HG03103 (cell line): ENCODE measurements around the gene SLC35E1.

Source experiments
- ATAC-seq: cut with Tn5 transposase; IDR thresholded peaks from one replicate; pipeline ENCODE4 v1.9.1; 2021; ENCODE audit warnings: low read depth; ENCODE audit not compliant: unreplicated experiment

The SLC35E1 gene

DNA sequence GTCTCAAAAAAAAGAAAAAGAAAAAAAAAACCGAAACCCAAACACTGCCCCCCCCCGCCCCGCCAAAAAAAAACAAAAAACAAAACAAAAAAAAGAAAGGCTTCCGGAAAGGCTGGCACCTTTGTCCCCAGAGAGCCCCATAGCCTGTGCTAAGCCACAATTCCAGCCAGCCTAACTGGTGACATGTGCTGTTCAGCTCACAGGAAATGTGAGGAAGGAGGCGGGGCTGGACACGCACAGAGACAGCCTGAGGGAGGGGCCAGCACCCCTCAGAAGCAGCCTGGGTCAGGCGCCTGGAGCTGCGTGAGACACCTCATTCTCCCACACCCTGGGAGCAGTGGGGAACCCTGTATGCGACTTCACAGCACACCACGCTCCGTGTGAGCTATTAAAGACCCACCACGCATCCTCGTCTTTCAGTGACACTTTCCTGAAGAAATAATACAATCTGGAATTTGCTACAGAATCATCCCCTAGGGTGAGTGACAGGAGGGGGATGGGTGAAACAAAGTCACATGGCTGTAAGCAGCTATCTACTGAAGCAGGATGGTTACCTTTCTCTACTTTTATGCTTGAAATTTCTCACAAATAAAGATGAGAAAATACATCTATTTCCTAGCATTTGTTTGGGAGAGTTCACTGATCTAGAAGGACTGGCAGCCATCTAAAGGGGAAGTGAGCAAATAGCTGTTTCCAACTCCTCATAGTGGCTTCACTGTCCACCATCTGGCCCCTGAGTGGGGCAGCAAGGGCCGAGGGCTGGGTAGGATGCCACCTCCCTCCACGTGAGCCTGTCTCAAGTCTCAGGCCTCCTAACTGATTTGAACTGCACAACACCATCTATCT lies 12.3 kb upstream of the SLC35E1 start:
- ATAC-seq: no peak

DNA sequence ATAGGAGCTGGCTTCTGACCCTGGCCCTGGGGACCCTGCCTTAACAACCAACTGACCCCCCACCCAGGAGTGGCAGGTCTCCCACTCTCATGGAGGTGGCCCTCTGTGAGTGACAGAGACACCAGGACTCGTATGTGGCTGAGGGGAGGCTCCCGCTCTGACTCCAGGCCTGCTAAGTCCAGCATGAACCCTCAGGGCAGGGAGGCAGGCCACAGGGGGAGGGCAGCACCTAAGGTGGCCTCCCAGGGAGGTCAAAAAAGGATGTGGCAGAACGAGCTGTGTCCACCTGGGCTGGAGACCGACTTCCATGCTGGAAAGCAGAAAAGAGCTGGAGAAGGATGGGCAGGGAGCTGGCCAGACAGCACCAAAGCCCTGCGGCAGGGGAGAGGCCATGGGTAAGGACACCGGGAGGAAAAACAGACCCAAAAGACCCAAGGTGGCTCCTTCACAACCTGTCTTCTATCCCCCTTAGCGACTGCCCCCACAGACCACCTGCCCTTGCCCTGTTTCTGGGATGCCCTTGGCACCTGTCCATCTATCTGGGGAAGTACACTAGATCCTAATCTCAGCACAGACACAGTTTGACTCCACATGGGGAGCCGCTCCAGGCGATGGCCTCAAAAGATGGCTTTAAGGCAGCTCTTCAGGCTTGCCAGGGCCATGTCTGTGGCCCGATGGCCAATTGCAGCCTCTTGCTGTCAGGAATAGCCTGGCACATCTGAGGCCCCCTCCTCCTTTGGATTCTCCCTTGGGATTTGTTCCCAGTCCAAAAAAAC lies 10.5 kb upstream of the SLC35E1 start:
- no peak for ATAC-seq

DNA sequence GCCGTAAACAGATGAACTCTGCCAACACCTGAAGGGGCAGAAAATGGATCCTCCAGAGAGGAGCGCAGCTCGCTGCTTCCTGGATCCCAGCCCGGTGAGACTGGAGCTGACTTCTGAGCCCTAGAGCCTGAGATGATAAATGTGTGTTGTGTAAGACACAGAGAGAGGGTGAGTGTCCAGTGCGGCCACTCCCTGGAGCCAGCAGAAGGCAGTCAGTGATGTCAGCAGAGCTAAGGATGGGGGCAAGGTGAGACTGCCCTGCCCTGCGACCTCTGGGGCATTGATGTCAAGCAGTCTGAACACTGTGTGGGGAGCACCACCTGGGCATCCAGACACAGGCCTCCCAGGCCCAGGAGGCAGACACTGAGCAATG lies 9.7 kb upstream of the SLC35E1 start:
- no peak for ATAC-seq

DNA sequence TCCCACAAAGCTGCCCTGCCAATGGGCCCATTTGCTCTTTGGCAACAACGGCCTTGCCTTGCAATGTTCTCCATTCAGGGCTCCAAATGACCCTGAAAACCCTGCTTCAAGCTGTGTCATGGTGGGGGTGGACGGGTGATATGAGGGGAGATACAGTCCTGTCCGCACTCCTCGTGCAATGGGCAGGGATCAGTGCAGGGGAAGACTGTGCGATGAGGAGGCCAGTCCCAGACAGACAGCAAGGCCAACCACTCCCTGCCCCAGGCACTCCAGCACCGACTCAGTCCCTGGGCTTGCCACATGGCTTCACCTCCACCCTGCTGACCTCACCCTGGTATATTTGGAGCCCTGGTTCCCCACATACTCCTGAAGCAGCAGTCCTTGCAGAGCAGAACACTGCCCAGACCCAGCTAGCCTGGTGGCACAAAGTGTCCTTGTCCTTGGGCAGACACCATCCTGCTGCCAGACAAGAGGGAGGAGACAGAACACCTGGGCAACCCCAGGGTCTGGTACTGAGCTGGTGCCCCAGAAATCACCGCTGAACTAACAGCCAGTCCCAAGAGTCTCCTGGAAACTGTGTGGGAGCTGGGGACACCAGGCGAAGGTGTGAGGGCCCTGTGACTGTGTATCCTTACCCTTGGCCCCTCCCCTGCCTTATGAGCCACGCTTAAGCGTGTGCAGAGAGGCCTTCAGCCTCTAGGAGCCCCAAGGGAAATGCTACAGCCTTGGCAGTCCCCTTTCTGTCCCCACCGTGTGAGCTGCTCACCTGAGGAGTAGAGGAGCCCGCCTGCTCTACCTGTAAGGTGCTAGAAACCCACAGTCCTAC lies 9.1 kb upstream of the SLC35E1 start:
- ATAC-seq: no peak

DNA sequence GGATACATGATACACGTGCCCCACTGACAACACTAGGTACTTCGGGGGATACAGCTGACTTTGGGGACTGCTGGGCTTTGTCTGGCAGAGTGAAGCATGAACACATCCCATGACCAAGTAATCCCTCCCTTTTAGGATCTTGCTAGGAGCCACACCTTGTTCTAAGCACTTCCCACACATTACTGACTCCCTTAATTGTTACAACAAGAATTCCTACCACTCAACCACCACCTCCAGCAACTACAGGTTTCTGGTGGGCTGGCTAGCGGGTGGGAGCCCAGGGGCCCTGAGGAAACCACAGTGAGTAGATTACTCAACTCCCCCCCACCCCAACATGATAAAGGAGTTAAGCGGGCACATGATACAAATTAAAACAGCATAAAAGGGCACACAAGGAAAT lies 7.2 kb upstream of the SLC35E1 start:
- no peak for ATAC-seq

DNA sequence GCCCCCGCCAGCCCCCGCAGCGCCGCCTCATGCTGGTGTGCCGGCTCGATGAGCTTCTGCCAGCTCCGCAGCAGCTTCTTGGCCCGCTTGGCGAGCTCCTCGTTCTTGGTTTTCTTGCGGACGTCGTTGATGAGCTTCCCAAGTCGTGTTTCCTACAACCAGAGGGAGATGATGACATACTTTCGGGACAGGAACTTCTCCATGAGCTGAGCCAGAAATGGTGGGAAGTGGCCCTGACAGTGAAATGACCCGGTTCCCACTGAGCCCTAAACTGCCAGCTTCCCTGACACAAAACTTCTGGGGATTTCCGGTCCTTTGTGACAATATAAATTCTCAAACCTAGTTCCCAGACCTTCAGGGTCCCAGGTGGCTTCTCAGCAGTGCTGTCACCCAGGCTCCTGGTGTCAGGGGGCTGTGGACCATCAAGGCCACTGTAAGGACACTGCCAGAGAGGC lies 5.3 kb upstream of the SLC35E1 start:
- no peak for ATAC-seq

DNA sequence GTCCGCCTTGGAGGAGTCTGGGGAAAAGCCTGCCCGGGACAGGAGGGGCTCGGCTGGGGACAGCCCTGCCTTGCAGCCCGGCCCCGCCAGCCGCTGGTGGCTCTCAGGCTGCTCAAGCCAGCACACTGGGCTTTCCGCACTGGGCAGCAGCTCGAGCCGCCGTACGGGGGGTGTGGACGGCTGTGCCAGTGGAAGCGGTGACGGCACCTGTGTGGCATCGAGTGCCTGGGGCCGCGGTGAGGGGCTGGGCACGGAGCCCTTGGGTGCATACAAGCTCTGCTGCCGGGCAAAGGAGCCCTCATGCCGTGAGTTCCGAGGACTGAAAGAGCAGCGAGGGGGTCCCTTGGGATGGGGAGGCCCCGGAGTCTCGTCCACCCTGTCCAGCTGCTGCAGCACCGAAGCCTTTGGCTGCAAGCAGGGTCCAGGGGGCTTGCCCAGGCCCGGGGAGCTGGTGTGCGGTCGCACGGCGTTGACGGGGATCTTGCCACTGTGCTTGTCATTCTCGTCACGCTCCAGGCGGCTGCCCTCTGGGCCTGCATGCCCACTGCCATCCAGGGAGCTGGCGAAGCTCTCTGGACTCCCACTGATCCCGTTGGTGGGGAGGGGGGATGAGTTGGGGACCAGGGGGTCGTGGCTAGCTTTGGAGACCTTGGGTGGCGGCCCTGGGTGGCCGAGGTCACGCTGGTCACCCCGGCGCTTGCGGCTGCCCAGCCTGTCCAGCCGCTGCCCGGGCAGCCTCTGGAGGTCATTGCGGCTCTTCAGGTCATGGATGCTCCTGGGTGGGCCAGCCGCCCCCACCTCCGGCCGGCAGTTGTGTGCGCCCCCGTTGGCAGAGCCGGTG lies 4.7 kb upstream of the SLC35E1 start:
- ATAC-seq: no peak

DNA sequence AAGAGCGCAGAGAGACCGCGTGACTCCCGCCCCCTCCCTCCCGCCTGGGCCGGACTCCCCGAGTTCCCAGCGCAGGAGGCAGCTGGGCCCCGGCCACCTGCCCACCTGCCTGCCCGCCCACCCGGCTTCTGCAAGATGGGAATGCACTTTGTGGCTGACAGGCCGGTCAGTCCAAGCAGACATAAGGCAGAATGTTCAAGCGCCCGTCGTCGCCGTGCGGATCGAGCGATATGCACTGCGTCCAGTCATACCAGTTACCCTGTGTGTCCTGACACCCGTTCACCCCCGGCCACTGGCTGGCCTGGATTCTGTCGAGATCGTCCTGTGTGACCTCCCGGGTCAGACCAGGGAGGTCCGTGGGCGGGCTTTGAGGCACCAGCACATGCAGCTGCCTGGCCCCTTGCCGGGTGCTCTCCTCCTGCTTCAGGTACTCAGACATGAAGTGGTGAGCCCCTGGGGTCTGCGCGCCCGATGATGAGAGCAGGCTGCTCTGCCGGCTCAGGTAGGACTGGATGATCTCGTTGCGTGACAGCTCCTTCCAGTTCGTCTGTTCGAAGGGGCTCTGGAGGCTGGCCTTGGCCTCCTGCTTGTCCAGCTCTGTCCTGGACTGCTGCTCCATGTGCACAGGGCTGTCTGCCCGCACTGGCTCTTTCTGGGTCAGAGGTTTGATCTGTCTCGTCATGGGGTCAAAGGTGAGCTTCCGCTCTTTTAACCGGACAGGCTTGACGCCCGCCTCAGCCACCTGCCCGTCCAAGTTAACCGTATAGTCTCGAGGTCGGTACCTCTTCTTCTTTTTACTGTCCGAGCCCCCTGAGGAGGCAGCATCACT lies 3.9 kb upstream of the SLC35E1 start:
- ATAC-seq: no peak

DNA sequence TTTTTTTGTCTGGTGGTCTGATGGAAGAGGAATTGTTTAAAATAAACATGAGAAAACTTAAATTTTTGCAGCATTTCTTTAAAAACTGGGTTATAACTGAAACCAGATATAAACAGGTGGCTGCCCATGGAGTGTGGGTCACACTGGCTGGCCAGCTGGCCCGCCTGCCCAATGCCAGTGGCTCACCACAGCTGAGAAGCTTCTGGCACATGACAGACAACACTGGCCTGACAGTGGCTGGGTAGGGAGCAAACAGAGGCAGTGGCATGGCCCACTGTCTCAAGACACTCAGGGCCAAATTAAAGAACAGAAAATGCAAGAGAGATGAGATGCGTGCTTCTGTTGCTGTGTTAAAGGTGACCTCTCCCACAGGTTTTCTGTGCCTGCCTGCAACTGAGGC lies 3.1 kb upstream of the SLC35E1 start:
- ATAC-seq: no peak

DNA sequence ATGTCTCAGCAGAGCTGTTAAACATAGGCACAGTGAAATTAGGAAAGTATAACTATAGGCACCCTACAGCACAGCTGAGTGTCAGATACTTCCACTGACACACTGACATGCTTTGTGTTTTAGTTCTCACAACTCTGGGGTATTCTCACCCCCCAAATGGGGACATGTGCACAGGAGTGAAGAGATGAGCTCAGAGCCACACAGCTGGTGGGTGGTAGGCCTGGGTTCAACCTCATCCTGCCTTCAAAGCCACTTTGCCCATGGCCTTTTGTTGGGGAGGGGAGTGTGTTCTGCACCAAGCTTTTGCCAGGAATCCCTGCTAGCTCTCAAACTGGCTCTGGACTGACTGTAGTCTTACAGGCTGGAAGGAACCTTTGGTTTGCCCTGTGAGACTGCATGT lies 1.7 kb upstream of the SLC35E1 start:
- no peak for ATAC-seq

DNA sequence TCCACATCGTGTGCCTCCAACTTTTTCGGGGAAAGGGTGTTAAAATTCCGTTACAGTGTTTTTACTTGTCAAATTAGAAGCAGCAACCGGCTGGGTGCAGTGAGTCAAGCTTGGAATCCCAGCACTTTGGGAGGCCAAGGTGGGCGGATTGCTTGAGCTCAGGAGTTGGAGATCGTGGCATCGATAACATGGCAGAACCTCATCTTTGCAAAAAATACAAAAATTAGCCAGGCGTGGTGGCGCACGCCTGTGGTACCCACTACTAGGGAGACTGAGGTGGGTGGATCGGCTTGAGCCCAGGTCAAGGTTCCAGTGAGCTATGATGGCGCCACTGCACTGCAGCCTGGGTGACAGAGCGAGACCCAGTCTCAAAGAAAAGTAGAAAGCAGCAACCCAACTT lies 1.1 kb upstream of the SLC35E1 start:
- no peak for ATAC-seq

DNA sequence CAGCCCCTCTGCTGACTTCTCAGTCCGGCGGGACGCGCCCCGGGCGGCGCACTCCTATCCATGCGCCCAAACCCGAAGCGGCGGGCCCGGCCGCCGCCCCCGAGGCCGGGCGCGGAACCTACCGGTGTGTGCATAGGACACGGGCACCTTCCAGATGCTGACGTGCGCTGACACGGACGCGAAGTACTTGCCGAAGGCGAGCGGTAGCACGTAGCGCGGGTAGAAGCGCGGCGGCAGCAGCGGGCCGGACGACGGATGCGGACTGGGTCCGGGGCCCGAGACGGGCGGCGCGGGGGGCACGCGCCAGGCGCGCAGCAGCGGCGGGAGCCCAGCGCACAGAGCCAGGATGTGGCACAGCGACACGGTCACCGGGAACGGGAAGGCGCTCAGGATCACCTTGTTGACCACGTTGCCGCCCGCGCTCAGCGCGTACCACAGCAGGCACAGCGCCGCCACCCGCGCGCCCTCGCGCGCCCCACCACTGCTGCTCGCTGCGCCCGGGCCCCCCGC lies 338 bp downstream of the SLC35E1 start:
- ATAC-seq: peak; percentile 27

DNA sequence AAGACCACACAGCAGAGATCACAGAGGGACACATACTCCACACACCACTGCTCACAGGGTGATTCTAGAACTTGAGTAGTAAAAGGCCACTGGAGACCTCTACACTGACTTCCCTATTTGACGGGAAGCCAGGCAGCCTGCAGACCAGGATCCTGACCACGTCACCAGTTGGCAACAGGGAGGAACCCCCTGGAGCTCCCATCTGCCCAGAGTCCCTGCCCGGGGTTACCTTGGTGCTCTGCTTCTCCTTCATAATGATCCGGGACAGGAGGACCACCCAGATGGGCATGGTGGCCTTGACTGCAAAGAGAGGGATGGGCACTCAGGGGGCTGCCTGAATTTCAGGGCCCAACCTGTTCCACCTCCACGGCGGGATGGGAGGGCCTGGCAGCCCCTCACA lies 932 bp downstream of the SLC35E1 start:
- ATAC-seq: no peak

DNA sequence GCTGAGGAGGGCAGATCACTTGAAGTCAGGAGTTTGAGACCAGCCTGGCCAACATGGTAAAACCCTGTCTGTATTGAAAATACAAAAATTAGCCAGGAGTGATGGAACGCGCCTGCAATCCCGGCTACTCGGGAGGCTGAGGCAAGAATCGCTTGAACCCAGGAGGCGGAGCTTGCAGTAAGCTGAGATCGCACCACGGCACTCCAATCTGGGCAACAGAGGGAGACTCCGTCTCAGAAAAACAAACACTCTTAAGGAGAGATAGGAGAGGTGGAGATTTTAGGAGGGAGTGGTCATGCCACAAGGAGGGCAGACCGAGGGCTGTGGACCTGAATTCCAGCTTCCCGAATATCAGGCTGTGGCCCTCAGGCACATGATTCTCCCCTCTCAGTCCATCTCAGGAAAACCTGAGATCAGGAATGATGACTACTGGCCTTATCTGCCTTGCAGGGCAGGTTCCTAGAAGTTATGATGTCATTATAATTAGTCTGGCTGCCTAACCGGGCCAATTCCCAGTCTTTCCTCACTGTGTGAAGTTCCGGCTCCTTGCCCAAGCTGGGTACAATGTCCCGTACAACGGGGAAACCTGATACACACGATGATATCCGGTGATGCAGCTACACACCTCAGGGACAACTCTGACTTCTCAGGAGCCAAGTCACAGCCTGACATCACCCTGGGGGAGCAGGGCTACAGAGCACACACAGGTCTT lies 2.5 kb downstream of the SLC35E1 start:
- no peak for ATAC-seq

DNA sequence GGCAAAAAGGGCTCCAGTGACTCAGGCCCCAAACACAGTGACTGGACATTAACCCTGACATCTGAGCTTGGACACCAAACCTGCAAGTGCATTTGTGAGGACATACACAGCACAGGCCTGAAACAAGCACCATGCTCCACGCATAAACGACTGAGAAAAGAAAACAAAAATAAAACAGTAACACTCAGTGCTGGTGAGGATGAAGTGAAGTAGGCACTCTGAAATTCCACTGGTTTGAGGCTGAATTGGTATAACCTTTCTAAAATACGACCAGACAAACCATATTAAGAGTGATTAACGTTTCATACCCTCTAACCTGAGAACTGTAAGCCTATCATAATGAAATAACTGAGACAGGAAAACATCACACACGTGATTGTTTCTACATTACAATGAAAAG lies 5.5 kb downstream of the SLC35E1 start:
- no peak for ATAC-seq

DNA sequence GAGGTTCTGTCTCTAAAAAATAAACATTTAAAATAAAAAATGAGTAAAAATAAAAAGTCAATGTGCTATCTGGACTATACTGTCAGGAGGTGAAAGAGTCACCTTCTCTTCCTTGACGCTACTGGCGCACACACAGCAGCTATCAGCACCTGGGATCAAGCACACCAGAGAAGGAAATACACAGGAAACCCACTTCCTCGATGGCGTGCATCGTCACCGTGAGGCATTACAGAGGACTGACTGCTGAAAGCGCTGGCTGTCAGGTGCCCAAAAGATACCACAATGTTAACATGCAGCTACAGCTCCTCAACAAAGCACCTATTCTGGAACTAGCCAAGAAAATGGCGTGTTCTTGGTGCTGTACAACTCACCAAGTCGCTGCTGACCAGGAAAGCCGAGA lies 6.1 kb downstream of the SLC35E1 start:
- ATAC-seq: no peak

DNA sequence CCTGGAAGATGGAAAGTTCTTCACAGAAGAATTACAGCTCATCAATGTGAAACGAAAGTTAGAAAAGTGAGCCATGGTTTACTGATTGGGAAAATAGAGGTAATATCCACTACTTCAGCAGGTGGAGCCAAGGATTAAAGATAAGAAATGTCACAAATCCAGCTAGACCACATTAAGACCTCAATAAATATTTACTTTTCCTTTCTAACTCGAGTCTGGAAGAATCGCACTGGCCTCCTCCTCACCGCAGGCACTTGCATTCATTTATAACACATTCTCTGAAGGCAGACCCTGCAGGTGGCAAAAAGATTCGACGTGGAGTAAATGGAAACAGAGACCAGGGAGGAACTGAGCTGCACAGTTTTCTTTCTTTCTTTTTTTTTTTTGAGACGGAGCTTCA lies 7.4 kb downstream of the SLC35E1 start:
- no peak for ATAC-seq

DNA sequence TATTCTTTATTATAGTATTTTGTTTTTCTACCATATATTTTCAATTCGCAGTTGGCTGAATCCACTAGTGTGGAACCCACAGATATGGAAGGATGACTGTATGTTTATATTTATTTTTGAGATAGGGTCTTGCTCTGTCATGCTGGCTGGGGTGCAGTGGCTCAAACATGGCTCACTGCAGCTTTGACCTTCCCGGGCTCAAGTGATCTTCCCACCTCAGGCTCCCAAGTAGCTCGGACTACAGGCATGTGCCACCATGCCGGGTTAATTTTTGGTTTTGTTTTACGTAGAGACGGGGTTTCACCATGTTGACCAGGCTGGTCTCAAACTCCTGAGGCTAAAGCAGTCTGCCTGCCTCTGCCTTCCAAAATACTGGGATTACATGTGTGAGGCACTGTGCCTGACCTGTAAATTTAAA lies 9.6 kb downstream of the SLC35E1 start:
- no peak for ATAC-seq

DNA sequence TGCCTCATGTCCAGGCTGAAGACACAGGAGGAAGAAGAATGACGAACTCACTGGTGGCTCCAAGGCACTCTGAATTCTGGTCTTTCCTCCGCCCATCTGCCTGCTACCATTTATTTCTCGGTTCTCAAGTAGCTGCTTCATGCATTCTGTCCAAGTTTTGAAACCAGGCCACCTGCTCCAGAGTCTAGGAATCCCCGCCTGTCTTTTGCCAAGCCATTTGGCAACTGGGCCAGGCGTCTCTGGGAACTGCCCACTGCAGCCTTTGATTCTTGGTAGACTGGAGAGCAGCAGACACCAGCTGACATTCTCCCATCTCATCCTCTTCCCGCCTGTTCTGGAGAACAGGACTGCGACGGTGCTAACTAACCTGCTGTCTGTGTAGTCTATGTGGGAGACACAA lies 10.8 kb downstream of the SLC35E1 start:
- no peak for ATAC-seq
